NCI-H345 treated with DMSO at 0.1 percent for 48 hours (cell line): ENCODE data around the gene ZNF451.
"Not testable (repeated sequence)": the region's sequence is repeated elsewhere in the genome, so short reads cannot be mapped to it uniquely, and the experiment has no call there.

Experiments
- DNase-seq: peaks from one replicate; lab custom pipeline; 2025; ENCODE audit not compliant: unreplicated experiment; lab: John Stamatoyannopoulos, UW

ZNF451 gene

GRCh38 chr6:57089687-57090457, at the start of gene ZNF451:
Gene ZNF451 (plus strand): TSS chr6:57090188. CDS start chr6:57090254, 66 bp downstream.
- DNase-seq = peak; percentile 90

GRCh38 chr6:57044061-57044460, 45.9 kb upstream of the ZNF451 start:
- DNase-seq = not testable (repeated sequence)

- no peak for DNase-seq
Measured at GRCh38 chr6:57044568-57044967, 45.4 kb upstream of the ZNF451 start.

GRCh38 chr6:57046332-57047256, 43.4 kb upstream of the ZNF451 start, which contains the start of gene KIAA1586:
Gene KIAA1586 (plus strand): TSS chr6:57046693. CDS start chr6:57046756, 63 bp downstream.
- peak; percentile 88 for DNase-seq

- DNase-seq = not testable (repeated sequence)
Measured at GRCh38 chr6:57047257-57047585, 42.8 kb upstream of the ZNF451 start.

- DNase-seq = not testable (repeated sequence)
Measured at GRCh38 chr6:57047859-57048258, 42.1 kb upstream of the ZNF451 start.

- DNase-seq = no peak
Measured at GRCh38 chr6:57048577-57048976, 41.4 kb upstream of the ZNF451 start.

- no peak for DNase-seq
Measured at GRCh38 chr6:57063847-57064246, 26.1 kb upstream of the ZNF451 start.

GRCh38 chr6:57064809-57065208, 25.2 kb upstream of the ZNF451 start:
- no peak for DNase-seq

GRCh38 chr6:57068061-57068460, 21.9 kb upstream of the ZNF451 start:
- no peak for DNase-seq

- no peak for DNase-seq
Measured at GRCh38 chr6:57069228-57069627, 20.8 kb upstream of the ZNF451 start.

GRCh38 chr6:57069920-57070331, 20.1 kb upstream of the ZNF451 start:
- DNase-seq = no peak

- no peak for DNase-seq
Measured at GRCh38 chr6:57072108-57072507, 17.9 kb upstream of the ZNF451 start.

- DNase-seq = no peak
Measured at GRCh38 chr6:57074383-57074782, 15.6 kb upstream of the ZNF451 start.

GRCh38 chr6:57075092-57075491, 14.9 kb upstream of the ZNF451 start:
- no peak for DNase-seq

- no peak for DNase-seq
Measured at GRCh38 chr6:57078531-57079207, 11.3 kb upstream of the ZNF451 start.

- DNase-seq = no peak
Measured at GRCh38 chr6:57085471-57085870, 4.5 kb upstream of the ZNF451 start.

- DNase-seq = no peak
Measured at GRCh38 chr6:57086843-57087242, 3.1 kb upstream of the ZNF451 start.

GRCh38 chr6:57087916-57088315, 2.1 kb upstream of the ZNF451 start:
- no peak for DNase-seq

GRCh38 chr6:57089265-57089664, 723 bp upstream of the ZNF451 start:
- DNase-seq = no peak

- not testable (repeated sequence) for DNase-seq
Measured at GRCh38 chr6:57090458-57091067, 575 bp downstream of the ZNF451 start.
